ENCODE measurements around the gene MTOR. TPM values are rescaled to one million over a fixed set of nuclear protein-coding genes. Genes with fewer than 3 reads are reported as not detected.
"Not testable (repeated sequence)": the region's sequence is repeated elsewhere in the genome, so short reads cannot be mapped to it uniquely, and the experiment has no call there.

Gene MTOR
- total RNA-seq, 1 donor from 2014 or later = 34.9 TPM

DNA sequence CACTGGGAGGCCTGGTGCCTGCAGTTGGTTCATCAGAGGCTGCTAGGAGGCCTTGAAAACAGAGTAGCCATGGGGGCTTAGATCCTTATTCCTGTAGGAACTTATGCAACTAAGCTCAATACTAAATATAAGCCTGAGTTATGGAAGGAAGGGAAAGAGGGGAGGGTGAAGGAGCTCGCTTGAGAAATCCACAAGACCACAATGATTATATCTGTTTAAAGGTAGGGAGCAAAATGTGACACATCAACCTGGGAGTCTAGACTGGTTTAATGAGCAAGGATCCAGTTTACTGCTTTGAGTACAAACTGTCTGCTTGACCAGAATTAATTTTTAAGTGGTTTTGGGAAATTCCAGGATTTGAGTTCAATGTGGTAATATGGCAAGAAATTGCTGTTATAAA, 93.6 kb downstream of the MTOR start:
- Histone ChIP-seq H3K27ac (replicated peaks) (no peak overlapping the region), H3K4me1 (peaks cover 7% of the 10 kb centered on the region), H3K9me3 (replicated peaks) (no peaks in the 10 kb centered on the region), H3K36me3 (peaks cover 12% of the 10 kb centered on the region), H3K27me3 (ENCODE audit: low read depth) (no peaks in the 10 kb centered on the region), H3K4me3 (no peak overlapping the region)
- TF ChIP-seq, protein P1, sequence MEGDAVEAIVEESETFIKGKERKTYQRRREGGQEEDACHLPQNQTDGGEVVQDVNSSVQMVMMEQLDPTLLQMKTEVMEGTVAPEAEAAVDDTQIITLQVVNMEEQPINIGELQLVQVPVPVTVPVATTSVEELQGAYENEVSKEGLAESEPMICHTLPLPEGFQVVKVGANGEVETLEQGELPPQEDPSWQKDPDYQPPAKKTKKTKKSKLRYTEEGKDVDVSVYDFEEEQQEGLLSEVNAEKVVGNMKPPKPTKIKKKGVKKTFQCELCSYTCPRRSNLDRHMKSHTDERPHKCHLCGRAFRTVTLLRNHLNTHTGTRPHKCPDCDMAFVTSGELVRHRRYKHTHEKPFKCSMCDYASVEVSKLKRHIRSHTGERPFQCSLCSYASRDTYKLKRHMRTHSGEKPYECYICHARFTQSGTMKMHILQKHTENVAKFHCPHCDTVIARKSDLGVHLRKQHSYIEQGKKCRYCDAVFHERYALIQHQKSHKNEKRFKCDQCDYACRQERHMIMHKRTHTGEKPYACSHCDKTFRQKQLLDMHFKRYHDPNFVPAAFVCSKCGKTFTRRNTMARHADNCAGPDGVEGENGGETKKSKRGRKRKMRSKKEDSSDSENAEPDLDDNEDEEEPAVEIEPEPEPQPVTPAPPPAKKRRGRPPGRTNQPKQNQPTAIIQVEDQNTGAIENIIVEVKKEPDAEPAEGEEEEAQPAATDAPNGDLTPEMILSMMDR (IDR thresholded peaks at IDR 0.05; ENCODE audit: borderline replicate concordance) = no peak
- intact Hi-C loops (cut with micrococcal nuclease) = no loop called here
- no peak for DNase-seq

GRCh38 chr1:11166744-11167143, 95.6 kb downstream of the MTOR start:
- H3K27ac ChIP-seq (replicated peaks); intact Hi-C loops (cut with micrococcal nuclease); H3K4me3 ChIP-seq; H3K4me1 ChIP-seq; DNase-seq; H3K9me3 ChIP-seq (replicated peaks); H3K27me3 ChIP-seq (ENCODE audit: low read depth): not testable (repeated sequence)
- H3K36me3 ChIP-seq = peaks cover 19% of the 10 kb centered on the region

GRCh38 chr1:11162752-11163151, 99.6 kb downstream of the MTOR start:
- H3K27ac ChIP-seq (replicated peaks); H3K4me3 ChIP-seq; H3K27me3 ChIP-seq (ENCODE audit: low read depth); intact Hi-C loops (cut with micrococcal nuclease); DNase-seq; H3K9me3 ChIP-seq (replicated peaks): not testable (repeated sequence)
- peaks cover 15% of the 10 kb centered on the region for H3K4me1 ChIP-seq
- peaks cover 30% of the 10 kb centered on the region for H3K36me3 ChIP-seq

- DNase-seq = no peak
- H3K27ac ChIP-seq (replicated peaks) = peak overlapping the region; percentile 71
- no peaks in the 10 kb centered on the region for H3K27me3 ChIP-seq (ENCODE audit: low read depth)
- H3K4me1 ChIP-seq = peaks cover 27% of the 10 kb centered on the region
- H3K4me3 ChIP-seq = no peak overlapping the region
- TF ChIP-seq, protein P1 (IDR thresholded peaks at IDR 0.05; ENCODE audit: borderline replicate concordance) = no peak
- peaks cover 45% of the 10 kb centered on the region for H3K36me3 ChIP-seq
- H3K9me3 ChIP-seq (replicated peaks) = no peaks in the 10 kb centered on the region
- intact Hi-C loops (cut with micrococcal nuclease) = no loop called here
Observed at GRCh38 chr1:11158720-11159321, 103.5 kb downstream of the MTOR start.

GRCh38 chr1:11158291-11158690, 104.1 kb downstream of the MTOR start:
- intact Hi-C loops (cut with micrococcal nuclease) = no loop called here
- TF ChIP-seq, protein P1 (IDR thresholded peaks at IDR 0.05; ENCODE audit: borderline replicate concordance) = no peak
- Histone ChIP-seq H3K36me3 (peaks cover 45% of the 10 kb centered on the region), H3K4me3 (no peak overlapping the region), H3K9me3 (replicated peaks) (no peaks in the 10 kb centered on the region), H3K4me1 (peaks cover 27% of the 10 kb centered on the region), H3K27me3 (ENCODE audit: low read depth) (no peaks in the 10 kb centered on the region), H3K27ac (replicated peaks) (peak overlapping the region; percentile 71)
- DNase-seq = no peak

- TF ChIP-seq, protein P1 (IDR thresholded peaks at IDR 0.05; ENCODE audit: borderline replicate concordance) = no peak
- no peak overlapping the region for H3K4me3 ChIP-seq
- H3K27me3 ChIP-seq (ENCODE audit: low read depth) = no peaks in the 10 kb centered on the region
- H3K9me3 ChIP-seq (replicated peaks) = no peaks in the 10 kb centered on the region
- intact Hi-C loops (cut with micrococcal nuclease) = no loop called here
- DNase-seq = peak; percentile 50
- peaks cover 30% of the 10 kb centered on the region for H3K4me1 ChIP-seq
- H3K27ac ChIP-seq (replicated peaks) = peak overlapping the region; percentile 71
- H3K36me3 ChIP-seq = peaks cover 45% of the 10 kb centered on the region
Observed at GRCh38 chr1:11157867-11158266, 104.5 kb downstream of the MTOR start.
